CD4-positive, alpha-beta T cell treated with Interleukin-1 beta for 1 hour (primary cell): ENCODE results near the gene MCEE.
A peak's percentile ranks its signal among the peaks of the same experiment; 100 is the strongest.
"Not testable (repeated sequence)": the region's sequence is repeated elsewhere in the genome, so short reads cannot be mapped to it uniquely, and the experiment has no call there.

ENCODE experiments used
- DNase-seq, 2 donors: peaks; one replicate each; pipeline ENCODE4 v3.0.0-alpha.2; 2020 to 2022

MCEE gene

GRCh38 chr2:71130152-71130904 lies at the start of gene MCEE, which contains the start of gene MPHOSPH10:
TSS of gene MCEE (minus strand) at chr2:71130229. CDS start at chr2:71130219, 10 bp downstream.
TSS of gene MPHOSPH10 (plus strand) at chr2:71130634. CDS start at chr2:71130666, 32 bp downstream.
- DNase-seq: peak; percentile 88 to 89

- not testable (repeated sequence) for DNase-seq
These were observed 48.8 kb upstream of the MCEE start for GRCh38 chr2:71178836-71179235.

GRCh38 chr2:71174207-71174606 lies 44.2 kb upstream of the MCEE start:
- no peak for DNase-seq

GRCh38 chr2:71173096-71173495 lies 43.1 kb upstream of the MCEE start:
- DNase-seq: no peak

- no peak for DNase-seq
These were observed 36.8 kb upstream of the MCEE start for GRCh38 chr2:71166812-71167211.

GRCh38 chr2:71157124-71157793 lies 27.2 kb upstream of the MCEE start:
- DNase-seq: peak; percentile 39 to 48

- no peak for DNase-seq
These were observed 26.5 kb upstream of the MCEE start for GRCh38 chr2:71156573-71156972.

GRCh38 chr2:71155846-71156245 lies 25.8 kb upstream of the MCEE start:
- DNase-seq: no peak

- peak in 1 of 2 donors; percentile 8 for DNase-seq
These were observed 24.8 kb upstream of the MCEE start for GRCh38 chr2:71154798-71155197.

GRCh38 chr2:71154279-71154678 lies 24.2 kb upstream of the MCEE start:
- DNase-seq: no peak

- no peak for DNase-seq
These were observed 23.7 kb upstream of the MCEE start for GRCh38 chr2:71153585-71154224.

- no peak for DNase-seq
These were observed 21.6 kb upstream of the MCEE start for GRCh38 chr2:71151620-71152019.

- no peak for DNase-seq
These were observed 20.2 kb upstream of the MCEE start for GRCh38 chr2:71150082-71150816.

GRCh38 chr2:71148506-71149063 lies 18.6 kb upstream of the MCEE start:
- no peak for DNase-seq

GRCh38 chr2:71143782-71144181 lies 13.8 kb upstream of the MCEE start:
- no peak for DNase-seq

GRCh38 chr2:71136174-71136573 lies 6.1 kb upstream of the MCEE start:
- no peak for DNase-seq

- DNase-seq: no peak
These were observed 3.6 kb upstream of the MCEE start for GRCh38 chr2:71133603-71134002.

GRCh38 chr2:71131387-71132166 lies 1.5 kb upstream of the MCEE start:
- DNase-seq: not testable (repeated sequence)

- DNase-seq: no peak
These were observed 846 bp upstream of the MCEE start for GRCh38 chr2:71130905-71131244.

GRCh38 chr2:71129902-71130151 lies 202 bp downstream of the MCEE start:
- no peak for DNase-seq

GRCh38 chr2:71129114-71129901 lies 721 bp downstream of the MCEE start:
- DNase-seq: no peak

- DNase-seq: no peak
These were observed 3.1 kb downstream of the MCEE start for GRCh38 chr2:71126957-71127356.
